Kidney epithelial cell (primary cell): ENCODE results near the gene RIMBP2. TPM values are rescaled to one million over a fixed set of nuclear protein-coding genes. Genes with fewer than 3 reads are reported as not detected.

ENCODE experiments used
- DNase-seq: peaks from one replicate; pipeline ENCODE4 v3.0.0-alpha.2; 2010; ENCODE audit warnings: low read depth
- H3K27me3 ChIP-seq: 2 replicates; pipeline ENCODE4 v1.6.0; 2011; ENCODE audit warnings: low read length; ENCODE audit not compliant: control insufficient read depth, insufficient read depth
- H3K36me3 ChIP-seq: 2 replicates; pipeline ENCODE4 v1.5.1; 2011; ENCODE audit warnings: low read length; ENCODE audit not compliant: control insufficient read depth, insufficient read depth
- H3K4me3 ChIP-seq: 2 replicates; pipeline ENCODE4 v1.5.1; 2011; ENCODE audit warnings: low read depth, mild to moderate bottlenecking, control low read depth, low read length
- total RNA-seq: library from RNA; depleted of rRNA; stranded (reverse); fragments of >200 nt; gene quantifications from 2 replicates; pipeline ENCODE4 v1.2.3, GENCODE V29; 2015
- TF ChIP-seq, protein P1 (sequence below): IDR thresholded peaks from 2 replicates; pipeline ENCODE4 v1.5.1; 2011; ENCODE audit warnings: mild to moderate bottlenecking, moderate library complexity, low read length, control low read depth, inconsistent platforms; ENCODE audit not compliant: insufficient read depth, poor library complexity, severe bottlenecking

The RIMBP2 gene
- total RNA-seq, 1 donor from 2014 or later = 0.50 TPM

DNA sequence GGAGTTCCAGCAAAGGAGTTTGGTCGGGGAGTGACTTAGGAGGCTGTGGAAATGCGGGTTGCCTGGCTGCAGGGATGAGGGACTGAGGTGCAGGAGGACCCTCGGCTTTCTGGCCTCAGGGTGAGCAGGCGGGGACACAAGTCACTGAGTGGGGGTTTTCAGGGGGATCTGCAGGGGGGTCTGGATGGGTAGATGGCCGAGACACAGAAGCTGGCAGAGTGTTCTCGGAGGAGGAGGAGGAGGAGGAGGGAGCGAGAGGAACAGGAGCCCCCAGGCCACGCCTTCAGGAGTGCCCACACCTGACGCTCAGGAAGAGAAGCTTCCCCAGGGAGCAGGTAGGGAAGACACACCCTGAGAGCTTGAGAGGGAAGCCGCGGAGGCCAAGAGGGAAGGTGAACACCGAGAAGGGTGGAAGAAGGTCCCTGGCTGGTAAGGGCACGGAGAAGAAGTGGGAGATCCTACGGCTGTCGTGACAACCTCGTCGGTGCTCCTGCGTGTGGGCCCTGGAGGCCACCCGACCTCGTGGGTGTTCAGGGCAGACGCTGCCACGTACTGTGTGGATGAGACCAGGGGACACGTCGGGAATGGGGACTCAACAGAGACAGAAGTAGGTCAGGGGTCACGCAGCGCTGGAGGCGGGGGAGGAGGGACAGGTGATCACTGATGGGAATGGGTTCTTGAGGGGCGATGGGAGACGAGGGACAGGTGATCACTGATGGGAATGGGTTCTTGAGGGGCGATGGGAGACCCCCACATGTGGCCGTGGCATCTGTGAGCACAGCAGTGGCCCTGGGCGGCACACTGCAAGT, 269.0 kb downstream of the RIMBP2 start:
- Histone ChIP-seq H3K27me3 (no peaks in the 10 kb centered on the region), H3K4me3 (no peak overlapping the region), H3K36me3 (no peaks in the 10 kb centered on the region)
- TF ChIP-seq, protein P1, sequence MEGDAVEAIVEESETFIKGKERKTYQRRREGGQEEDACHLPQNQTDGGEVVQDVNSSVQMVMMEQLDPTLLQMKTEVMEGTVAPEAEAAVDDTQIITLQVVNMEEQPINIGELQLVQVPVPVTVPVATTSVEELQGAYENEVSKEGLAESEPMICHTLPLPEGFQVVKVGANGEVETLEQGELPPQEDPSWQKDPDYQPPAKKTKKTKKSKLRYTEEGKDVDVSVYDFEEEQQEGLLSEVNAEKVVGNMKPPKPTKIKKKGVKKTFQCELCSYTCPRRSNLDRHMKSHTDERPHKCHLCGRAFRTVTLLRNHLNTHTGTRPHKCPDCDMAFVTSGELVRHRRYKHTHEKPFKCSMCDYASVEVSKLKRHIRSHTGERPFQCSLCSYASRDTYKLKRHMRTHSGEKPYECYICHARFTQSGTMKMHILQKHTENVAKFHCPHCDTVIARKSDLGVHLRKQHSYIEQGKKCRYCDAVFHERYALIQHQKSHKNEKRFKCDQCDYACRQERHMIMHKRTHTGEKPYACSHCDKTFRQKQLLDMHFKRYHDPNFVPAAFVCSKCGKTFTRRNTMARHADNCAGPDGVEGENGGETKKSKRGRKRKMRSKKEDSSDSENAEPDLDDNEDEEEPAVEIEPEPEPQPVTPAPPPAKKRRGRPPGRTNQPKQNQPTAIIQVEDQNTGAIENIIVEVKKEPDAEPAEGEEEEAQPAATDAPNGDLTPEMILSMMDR = no peak
- no peak for DNase-seq

DNA sequence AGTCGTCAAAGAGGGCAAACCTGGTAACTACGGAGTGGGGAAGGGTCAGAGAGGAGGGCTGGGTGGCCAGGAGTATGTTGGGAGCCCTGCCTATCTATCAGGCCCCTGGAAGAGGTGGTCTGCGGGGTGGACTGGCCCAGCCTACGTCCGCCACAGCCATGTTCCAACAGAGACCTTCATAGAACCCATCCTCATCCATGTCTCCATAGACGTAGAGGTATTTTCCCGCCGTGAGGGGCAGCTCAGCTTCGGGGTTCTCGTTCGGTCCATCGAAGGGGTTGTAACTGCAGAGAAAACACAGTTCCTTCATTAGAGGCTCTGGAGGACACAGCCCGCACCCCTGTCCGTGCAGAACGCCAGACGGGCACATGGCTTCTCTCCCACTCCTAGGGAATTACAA, 271.1 kb downstream of the RIMBP2 start:
- Histone ChIP-seq H3K27me3 (no peaks in the 10 kb centered on the region), H3K4me3 (no peak overlapping the region), H3K36me3 (no peaks in the 10 kb centered on the region)
- TF ChIP-seq, protein P1 = no peak
- no peak for DNase-seq

DNA sequence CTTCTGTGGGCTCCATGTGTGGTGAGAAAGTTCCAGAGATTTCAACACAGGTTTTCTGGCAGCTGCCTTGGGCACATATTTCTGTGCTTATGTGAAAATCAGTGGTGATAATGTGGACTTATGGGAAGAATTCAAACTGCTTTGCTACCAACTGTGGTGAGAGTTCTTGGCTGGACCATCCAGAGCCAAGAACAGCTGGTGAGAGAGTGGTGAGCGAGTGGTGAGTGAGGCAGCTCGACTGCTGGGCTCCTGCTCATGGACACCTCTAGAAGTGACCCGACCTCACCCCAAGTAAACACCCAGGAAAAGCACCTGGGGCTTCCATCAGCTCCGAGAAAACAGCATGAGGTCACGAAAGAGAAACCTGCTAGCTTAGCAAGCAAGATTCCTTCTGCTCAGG, 272.0 kb downstream of the RIMBP2 start:
- TF ChIP-seq, protein P1 = no peak
- no peak overlapping the region for H3K4me3 ChIP-seq
- DNase-seq = no peak
- H3K36me3 ChIP-seq = no peaks in the 10 kb centered on the region
- no peaks in the 10 kb centered on the region for H3K27me3 ChIP-seq

DNA sequence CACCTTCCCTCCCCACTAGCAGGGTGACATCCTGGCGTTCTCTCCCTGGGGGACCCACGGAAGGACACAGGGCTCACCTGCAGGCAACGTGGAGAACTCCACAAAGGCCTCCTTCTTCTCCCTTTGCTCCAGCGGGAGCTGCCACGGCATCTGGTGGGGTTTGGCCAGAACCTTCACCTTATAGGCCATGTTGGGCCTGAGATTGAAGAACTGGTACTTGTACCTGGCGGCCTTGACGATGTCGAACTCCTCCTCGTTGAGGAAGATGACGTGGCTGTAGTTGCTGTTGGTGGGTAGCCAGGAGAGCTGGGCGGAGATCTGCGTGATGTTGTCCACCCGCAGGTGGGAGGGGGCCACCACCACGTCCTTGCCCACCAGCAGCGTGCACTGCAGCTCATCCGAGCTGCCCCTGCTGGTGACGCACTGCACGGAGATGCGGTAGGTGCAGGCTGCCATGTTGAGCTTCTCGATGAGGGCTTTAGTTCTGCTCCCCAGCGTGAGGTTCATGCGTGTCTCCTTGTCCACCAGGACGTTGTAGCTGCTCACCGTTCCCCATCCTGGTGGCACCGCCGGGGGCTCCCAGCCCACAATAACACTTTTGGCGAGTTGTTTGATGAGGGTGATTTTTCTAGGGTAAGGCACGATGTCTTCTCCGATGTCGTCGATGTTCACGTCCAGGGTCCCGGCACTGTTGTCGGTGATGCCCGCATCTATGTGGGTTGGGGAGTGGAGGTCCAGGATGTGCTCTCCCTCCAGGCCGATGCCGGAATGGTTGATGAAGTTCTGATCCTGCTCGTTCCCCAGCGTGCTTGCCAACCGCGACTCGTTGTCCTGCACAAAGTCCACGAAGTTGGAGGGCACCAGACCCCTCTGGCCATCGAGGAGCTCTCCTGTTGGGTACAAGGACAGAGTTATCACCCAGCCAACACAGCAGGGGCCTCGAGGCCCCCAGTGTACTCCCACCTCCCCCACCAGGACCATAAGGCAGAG, 274.0 kb downstream of the RIMBP2 start:
- H3K4me3 ChIP-seq = no peak overlapping the region
- no peak for DNase-seq
- no peaks in the 10 kb centered on the region for H3K36me3 ChIP-seq
- H3K27me3 ChIP-seq = no peaks in the 10 kb centered on the region
- TF ChIP-seq, protein P1 = no peak

DNA sequence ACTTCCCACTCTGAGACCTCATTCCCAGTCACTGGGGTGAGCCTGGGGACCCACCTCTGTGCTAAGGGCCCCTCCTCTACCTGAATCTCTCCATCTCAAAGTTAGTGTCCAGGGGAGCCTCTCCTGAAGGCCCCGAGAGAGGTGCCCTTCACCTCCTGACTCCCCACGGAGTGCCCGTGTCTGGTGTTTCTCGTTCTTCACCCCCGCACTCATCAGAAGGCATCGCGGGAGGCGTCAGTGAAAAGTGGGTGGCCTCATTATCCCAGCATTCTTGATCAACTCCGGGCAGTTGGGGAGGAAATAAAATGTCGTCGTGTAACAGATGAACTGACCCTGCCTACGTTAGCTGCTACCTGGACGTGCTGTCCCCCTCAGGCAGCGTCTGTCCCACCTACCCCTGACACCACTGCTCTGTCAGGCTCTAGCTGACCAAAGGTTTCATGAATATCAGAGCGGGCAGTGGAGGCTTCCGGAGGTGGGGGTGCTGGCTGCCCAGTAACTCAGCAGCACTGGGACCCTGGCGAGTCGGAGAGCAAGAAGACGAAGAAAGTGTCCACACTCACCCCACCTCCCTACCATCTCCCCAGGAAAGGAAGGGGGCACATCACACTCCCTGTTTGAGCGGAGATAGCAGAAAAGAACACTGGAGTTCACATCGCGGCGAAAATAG, 275.6 kb downstream of the RIMBP2 start:
- H3K4me3 ChIP-seq = no peak overlapping the region
- TF ChIP-seq, protein P1 = no peak
- no peaks in the 10 kb centered on the region for H3K27me3 ChIP-seq
- no peak for DNase-seq
- no peaks in the 10 kb centered on the region for H3K36me3 ChIP-seq
